Hepatocyte (in vitro differentiated cells): ENCODE measurements around the gene SIK3.

ENCODE experiments used
- CTCF ChIP-seq: fragments of 200-600 bp; sonication (generic); IDR thresholded peaks from 2 replicates; pipeline ENCODE4 v1.5.1; 2016; ENCODE audit warnings: antibody characterized with exemption, mild to moderate bottlenecking; ENCODE audit not compliant: poor library complexity
- EZH2 ChIP-seq: fragments of 200-600 bp; sonication (generic); IDR thresholded peaks from 2 replicates; pipeline ENCODE4 v1.6.1; 2016; ENCODE audit warnings: antibody characterized with exemption, mild to moderate bottlenecking, borderline replicate concordance
- EZH2phosphoT487 ChIP-seq: fragments of 200-600 bp; sonication (generic); IDR thresholded peaks from one replicate; pipeline ENCODE4 v1.6.1; 2018; ENCODE audit warnings: antibody characterized with exemption, mild to moderate bottlenecking, low read depth, moderate library complexity; ENCODE audit not compliant: unreplicated experiment, severe bottlenecking

GRCh38 chr11:117081908-117082307 is 16.3 kb downstream of the SIK3 start:
- no peak for TF ChIP-seq CTCF
- TF ChIP-seq EZH2, result no peak
- TF ChIP-seq EZH2phosphoT487, result no peak
